A549 (cell line): ENCODE measurements around the gene AAGAB. TPM values are rescaled to one million over a fixed set of nuclear protein-coding genes. Genes with fewer than 3 reads are reported as not detected.

ENCODE experiments used
- ATAC-seq, 2 experiments: fragments of 200-7000 bp in 1 of 2; fragments of >200 bp in 1 of 2; cut with Nextera tagmentation in 1 of 2; cut with Tn5 transposase in 1 of 2; 3 replicates each; pipeline versions ENCODE4 v1.8.0 to v1.9.1; 2018 to 2020; ENCODE audit warnings: mild to moderate bottlenecking in 1 of 2, moderate library complexity in 1 of 2
- CTCF ChIA-PET: fragments of 300-600 bp; sonication (Branson Sonifier 250); formaldehyde crosslinking; extraction: SDS; loops from one replicate; lab custom pipeline; 2021; ENCODE audit warnings: antibody characterized with exemption, inconsistent platforms; lab: Yijun Ruan, JAX
- POLR2A ChIA-PET: fragments of 350-600 bp; formaldehyde crosslinking; extraction: SDS; loops from one replicate; lab custom pipeline; 2021; ENCODE audit warnings: antibody characterized with exemption, inconsistent platforms; lab: Yijun Ruan, JAX
- DNase-seq, 2 experiments: peaks; one replicate each; pipeline versions ENCODE4 v3.0.0 to v3.0.0-alpha.2; 2011 to 2016; ENCODE audit warnings: low read depth in 1 of 2, low spot score in 1 of 2
- FAIRE-seq: peaks from 2 replicates; lab custom pipeline; 2011; peaks lifted over from hg19 to GRCh38; lab: Jason Lieb, UNC
- H3K27ac ChIP-seq, 2 experiments: fragments of >200 bp; sonication (Bioruptor Twin); formaldehyde crosslinking; 3 replicates each; pipeline ENCODE4 v1.5.1; 2016 to 2017
- H3K4me1 ChIP-seq: fragments of >200 bp; sonication (Bioruptor Twin); formaldehyde crosslinking; 3 replicates; pipeline ENCODE4 v1.6.1; 2016
- H3K4me2 ChIP-seq: fragments of >200 bp; sonication (Bioruptor Twin); formaldehyde crosslinking; 3 replicates; pipeline ENCODE4 v1.6.1; 2016
- H3K4me3 ChIP-seq: fragments of >200 bp; sonication (Bioruptor Twin); formaldehyde crosslinking; 3 replicates; pipeline ENCODE4 v1.5.1; 2016
- H3K9me3 ChIP-seq: fragments of >200 bp; sonication (Bioruptor Twin); formaldehyde crosslinking; 3 replicates; pipeline ENCODE4 v1.6.1; 2016
- CEBPB ChIP-seq, 2 experiments: fragments of >200 bp in 1 of 2; sonication (Bioruptor Twin) in 1 of 2; formaldehyde crosslinking in 1 of 2; IDR thresholded peaks; 2 replicates each; pipeline ENCODE4 v1.6.1; 2012 to 2016
- CHD2 ChIP-seq: fragments of 150-350 bp; IDR thresholded peaks from 2 replicates; pipeline ENCODE4 v1.6.1; 2014; ENCODE audit warnings: low read length; ENCODE audit not compliant: partially characterized antibody
- EHMT2 ChIP-seq: fragments of 200-600 bp; sonication (generic); IDR thresholded peaks from 2 replicates; pipeline ENCODE4 v1.6.1; 2016; ENCODE audit warnings: antibody characterized with exemption, low read depth, mild to moderate bottlenecking, moderate library complexity
- HEYL ChIP-seq: fragments of 250-450 bp; sonication (Bioruptor Pico); IDR thresholded peaks from 2 replicates; pipeline ENCODE4 v1.8.0; 2021; ENCODE audit warnings: mild to moderate bottlenecking, moderate library complexity
- KDM5A ChIP-seq: fragments of 200-600 bp; sonication (generic); IDR thresholded peaks from 2 replicates; pipeline ENCODE4 v1.6.1; 2016; ENCODE audit warnings: antibody characterized with exemption, mild to moderate bottlenecking
- MAFK ChIP-seq: fragments of 450-650 bp; IDR thresholded peaks from 2 replicates; pipeline ENCODE4 v1.6.1; 2014; ENCODE audit not compliant: partially characterized antibody
- MAZ ChIP-seq: fragments of 150-350 bp; IDR thresholded peaks from 2 replicates; pipeline ENCODE4 v1.6.1; 2014; ENCODE audit warnings: antibody characterized with exemption, low read depth, low read length, borderline replicate concordance
- MYC ChIP-seq: IDR thresholded peaks from 2 replicates; pipeline ENCODE4 v1.6.1; 2012; ENCODE audit warnings: mild to moderate bottlenecking, inconsistent platforms, low read length, improper control_type of control experiment, borderline replicate concordance
- NFE2L2 ChIP-seq: fragments of 150-350 bp; conservative IDR thresholded peaks from 2 replicates; pipeline ENCODE4 v1.6.1; 2014; ENCODE audit warnings: low read length
- NPAS2 ChIP-seq: fragments of 250-450 bp; sonication (Bioruptor Pico); IDR thresholded peaks from 2 replicates; pipeline ENCODE4 v1.8.0; 2022; ENCODE audit warnings: mild to moderate bottlenecking, moderate library complexity, borderline replicate concordance
- PHF8 ChIP-seq: fragments of 200-600 bp; sonication (generic); IDR thresholded peaks from 2 replicates; pipeline ENCODE4 v1.6.1; 2016; ENCODE audit warnings: low read depth, mild to moderate bottlenecking, antibody characterized with exemption, moderate library complexity, borderline replicate concordance
- POLR2A ChIP-seq: IDR thresholded peaks from 2 replicates; pipeline ENCODE4 v1.6.1; 2012; ENCODE audit warnings: mild to moderate bottlenecking, low read length
- RAD21 ChIP-seq, 2 experiments: fragments of >200 bp in 1 of 2; sonication (Bioruptor Twin) in 1 of 2; formaldehyde crosslinking in 1 of 2; IDR thresholded peaks in 1 of 2; conservative IDR thresholded peaks in 1 of 2; 2 replicates in 1 of 2; 3 replicates in 1 of 2; pipeline ENCODE4 v1.6.1; 2012 to 2018; ENCODE audit warnings: inconsistent platforms in 1 of 2
- SREBF2 ChIP-seq: fragments of 450-650 bp; IDR thresholded peaks from 2 replicates; pipeline ENCODE4 v1.6.1; 2014; ENCODE audit warnings: mild to moderate bottlenecking, moderate library complexity
- TP53 ChIP-seq: fragments of 250-450 bp; sonication (Bioruptor Pico); IDR thresholded peaks from 2 replicates; pipeline ENCODE4 v1.5.0; 2021; ENCODE audit warnings: mild to moderate bottlenecking, moderate library complexity
- ZFP36 ChIP-seq: fragments of 450-650 bp; IDR thresholded peaks from 2 replicates; pipeline ENCODE4 v1.6.1; 2014; ENCODE audit warnings: borderline replicate concordance; ENCODE audit not compliant: partially characterized antibody
- WGBS: methylation state at CpG from one replicate; pipeline ENCODE4 v1.1.6; 2017; ENCODE audit errors: missing lambda C conversion rate; 5-methylcytosine and 5-hydroxymethylcytosine counted together
- polyA plus RNA-seq, 4 experiments: library from polyadenylated mRNA; depleted of rRNA in 3 of 4; stranded (reverse); fragments of >200 nt; fragmentation: RNase III in 1 of 4; extraction: RNeasy Plus Mini Kit Qiagen cat#74134 plus additional on column Dnase treatment in 1 of 4; gene quantifications; 2 replicates in 3 of 4; 3 replicates in 1 of 4; pipeline ENCODE4 v1.2.3, GENCODE V29; 2011 to 2017
- TF ChIP-seq, protein P1 (sequence below): fragments of >200 bp; sonication (Bioruptor Twin); formaldehyde crosslinking; IDR thresholded peaks from 2 replicates; pipeline ENCODE4 v1.6.1; 2016
- TF ChIP-seq, protein P2 (sequence below): IDR thresholded peaks from 2 replicates; pipeline ENCODE4 v1.6.1; 2012
- TF ChIP-seq, protein P3 (sequence below): fragments of 250-450 bp; sonication (Bioruptor Pico); IDR thresholded peaks from 2 replicates; pipeline ENCODE4 v1.5.0; 2021; ENCODE audit warnings: mild to moderate bottlenecking, moderate library complexity, borderline replicate concordance

The AAGAB gene
- polyA plus RNA-seq, 2 of the 4 experiments (the other 2 are of a cell fraction) = 68.9 to 107 TPM

DNA sequence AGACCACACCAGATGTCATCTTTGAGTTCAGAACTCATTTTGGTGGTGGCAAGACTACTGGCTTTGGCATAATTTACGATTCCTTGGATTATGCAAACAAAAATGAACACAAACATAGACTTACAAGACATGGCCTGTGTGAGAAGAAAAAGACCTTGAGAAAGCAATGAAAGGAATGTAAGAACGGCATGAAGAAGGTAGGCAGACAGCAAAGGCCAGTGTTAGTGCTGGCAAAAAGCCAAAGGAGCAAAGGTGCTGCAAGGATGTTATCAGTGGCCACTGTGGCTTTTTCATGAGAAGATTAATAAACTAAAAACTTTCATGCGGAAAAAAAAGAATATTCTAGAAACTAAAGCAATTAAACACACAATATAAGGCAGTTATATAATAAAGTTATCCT is 21.9 kb downstream of the AAGAB start:
- Histone ChIP-seq H3K4me2 (no peak overlapping the region), H3K4me3 (no peak overlapping the region)
- peak in 1 of 2 experiments; percentile 36 for DNase-seq
- WGBS = 77% methylated on average over 3 of the region's 3 CpGs
- FAIRE-seq = no peak
- no peak for ATAC-seq
- POLR2A ChIA-PET = interaction anchor here (1.2 kb wide), 1 partner anchor 22 kb away, joined by 3 read pairs; the partner anchor contains the start of gene AAGAB
- TF ChIP-seq ZFP36 = no peak
- TF ChIP-seq, all 56 proteins: peak for 0
- Histone ChIP-seq H3K4me1 (peaks cover 8% of the 10 kb centered on the region), H3K9me3 (no peaks in the 10 kb centered on the region), H3K27ac (no peak overlapping the region)
- CTCF ChIA-PET = no interaction called here

DNA sequence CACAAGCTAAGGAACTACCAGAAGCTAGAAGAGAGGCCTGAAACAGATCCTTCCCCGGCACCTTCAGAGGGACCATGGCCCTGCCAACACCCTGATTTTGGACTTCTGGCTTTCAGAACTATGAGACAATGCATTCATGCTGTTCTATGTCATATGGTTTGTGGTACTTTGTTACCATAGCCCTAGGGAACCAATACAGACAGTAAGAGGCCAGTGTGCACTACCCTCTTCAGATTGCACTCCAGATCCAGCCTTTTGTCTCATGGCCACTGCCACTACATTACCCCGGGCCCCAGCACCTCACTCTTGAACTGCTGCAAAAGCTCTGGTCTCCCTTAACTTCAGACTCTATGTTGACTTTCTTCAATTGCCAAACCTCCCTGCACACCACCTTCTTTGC is 24.0 kb downstream of the AAGAB start:
- CTCF ChIA-PET = interaction anchor here (0.5 to 3.3 kb wide), 7 partner anchors 8 to 327 kb away, joined by 3 to 10 read pairs (median 4); no protein-coding TSS in a partner anchor
- H3K4me1 ChIP-seq = peaks cover 8% of the 10 kb centered on the region
- H3K27ac ChIP-seq = no peak overlapping the region
- DNase-seq (no peak), FAIRE-seq (no peak), ATAC-seq (peak; percentile 25 to 30; a peak in 3 of 6 replicates)
- H3K4me3 ChIP-seq = no peak overlapping the region
- H3K4me2 ChIP-seq = no peak overlapping the region
- no peaks in the 10 kb centered on the region for H3K9me3 ChIP-seq
- POLR2A ChIA-PET = no interaction called here
- 94% methylated on average over 2 of the region's 2 CpGs for WGBS
- TF ChIP-seq SREBF2 = no peak
- TF ChIP-seq CHD2 = no peak
- TF ChIP-seq, protein P1, sequence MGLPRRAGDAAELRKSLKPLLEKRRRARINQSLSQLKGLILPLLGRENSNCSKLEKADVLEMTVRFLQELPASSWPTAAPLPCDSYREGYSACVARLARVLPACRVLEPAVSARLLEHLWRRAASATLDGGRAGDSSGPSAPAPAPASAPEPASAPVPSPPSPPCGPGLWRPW = no peak
- no peak for TF ChIP-seq TP53
- no peak for TF ChIP-seq NPAS2
- TF ChIP-seq NFE2L2 = no peak
- TF ChIP-seq, protein P2, sequence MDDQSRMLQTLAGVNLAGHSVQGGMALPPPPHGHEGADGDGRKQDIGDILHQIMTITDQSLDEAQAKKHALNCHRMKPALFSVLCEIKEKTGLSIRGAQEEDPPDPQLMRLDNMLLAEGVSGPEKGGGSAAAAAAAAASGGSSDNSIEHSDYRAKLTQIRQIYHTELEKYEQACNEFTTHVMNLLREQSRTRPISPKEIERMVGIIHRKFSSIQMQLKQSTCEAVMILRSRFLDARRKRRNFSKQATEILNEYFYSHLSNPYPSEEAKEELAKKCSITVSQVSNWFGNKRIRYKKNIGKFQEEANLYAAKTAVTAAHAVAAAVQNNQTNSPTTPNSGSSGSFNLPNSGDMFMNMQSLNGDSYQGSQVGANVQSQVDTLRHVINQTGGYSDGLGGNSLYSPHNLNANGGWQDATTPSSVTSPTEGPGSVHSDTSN = no peak
- no peak for TF ChIP-seq KDM5A
- TF ChIP-seq MYC = no peak
- no peak for TF ChIP-seq RAD21 (conservative IDR thresholded peaks at IDR 0.05 in 1 of 2, IDR thresholded peaks at IDR 0.05 in 1 of 2)

DNA sequence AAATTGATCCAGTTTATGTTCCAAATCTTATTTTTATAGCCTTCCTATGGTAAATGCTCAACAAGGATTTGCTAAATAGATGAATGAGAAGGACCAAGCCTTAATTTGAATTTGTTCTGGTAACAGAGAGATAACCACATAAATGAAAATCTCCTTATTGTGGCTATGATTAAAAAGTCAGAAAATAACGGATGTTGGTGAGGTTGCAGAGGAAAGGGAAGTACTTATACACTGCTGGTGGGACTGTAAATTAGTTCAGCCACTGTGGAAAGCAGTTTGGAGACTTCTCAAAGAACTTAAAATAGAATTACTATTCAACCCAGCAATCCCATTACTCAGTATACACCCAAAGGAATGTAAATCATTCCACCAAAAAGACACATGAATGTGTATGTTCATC is 26.2 kb downstream of the AAGAB start:
- ATAC-seq = no peak
- Histone ChIP-seq H3K4me1 (peaks cover 8% of the 10 kb centered on the region), H3K27ac (no peak overlapping the region)
- CTCF ChIA-PET = no interaction called here
- WGBS = 92% methylated on average over 1 of the region's 1 CpG
- TF ChIP-seq MAZ (no peak), MAFK (no peak), HEYL (CRISPR knock-in tag) (no peak), EHMT2 (no peak), POLR2A (no peak), CEBPB (IDR thresholded peaks at IDR 0.05) (no peak), PHF8 (no peak)
- TF ChIP-seq, protein P3, sequence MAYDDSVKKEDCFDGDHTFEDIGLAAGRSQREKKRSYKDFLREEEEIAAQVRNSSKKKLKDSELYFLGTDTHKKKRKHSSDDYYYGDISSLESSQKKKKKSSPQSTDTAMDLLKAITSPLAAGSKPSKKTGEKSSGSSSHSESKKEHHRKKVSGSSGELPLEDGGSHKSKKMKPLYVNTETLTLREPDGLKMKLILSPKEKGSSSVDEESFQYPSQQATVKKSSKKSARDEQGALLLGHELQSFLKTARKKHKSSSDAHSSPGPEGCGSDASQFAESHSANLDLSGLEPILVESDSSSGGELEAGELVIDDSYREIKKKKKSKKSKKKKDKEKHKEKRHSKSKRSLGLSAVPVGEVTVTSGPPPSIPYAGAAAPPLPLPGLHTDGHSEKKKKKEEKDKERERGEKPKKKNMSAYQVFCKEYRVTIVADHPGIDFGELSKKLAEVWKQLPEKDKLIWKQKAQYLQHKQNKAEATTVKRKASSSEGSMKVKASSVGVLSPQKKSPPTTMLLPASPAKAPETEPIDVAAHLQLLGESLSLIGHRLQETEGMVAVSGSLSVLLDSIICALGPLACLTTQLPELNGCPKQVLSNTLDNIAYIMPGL (CRISPR knock-in tag) = no peak
- TF ChIP-seq, all 56 proteins: peak for 0
- FAIRE-seq (no peak), DNase-seq (no peak)
- POLR2A ChIA-PET = no interaction called here
- Histone ChIP-seq H3K4me2 (no peak overlapping the region), H3K4me3 (no peak overlapping the region), H3K9me3 (no peaks in the 10 kb centered on the region)
